Measurements from ENCODE around the gene BTBD18. TPM values are rescaled to one million over a fixed set of nuclear protein-coding genes. Genes with fewer than 3 reads are reported as not detected.
A peak's percentile ranks its signal among the peaks of the same experiment; 100 is the strongest.
"Not testable (repeated sequence)": the region's sequence is repeated elsewhere in the genome, so short reads cannot be mapped to it uniquely, and the experiment has no call there.

BTBD18 gene
- total RNA-seq, 1 donor from 2014 or later, result not detected

- DNase-seq (ENCODE audit: low read depth), result no peak
These were observed 15.9 kb downstream of the BTBD18 start for GRCh38 chr11:57735619-57736298.

- no peak for DNase-seq (ENCODE audit: low read depth)
These were observed 19.0 kb downstream of the BTBD18 start for GRCh38 chr11:57732661-57733060.

- DNase-seq (ENCODE audit: low read depth), result no peak
These were observed 22.1 kb downstream of the BTBD18 start for GRCh38 chr11:57729479-57729878.

GRCh38 chr11:57728829-57729228 is 22.8 kb downstream of the BTBD18 start:
- DNase-seq (ENCODE audit: low read depth), result no peak

- DNase-seq (ENCODE audit: low read depth), result no peak
These were observed 24.4 kb downstream of the BTBD18 start for GRCh38 chr11:57727185-57727584.

GRCh38 chr11:57716726-57717125 is 34.9 kb downstream of the BTBD18 start:
- DNase-seq (ENCODE audit: low read depth), result not testable (repeated sequence)

- no peak for DNase-seq (ENCODE audit: low read depth)
These were observed 37.8 kb downstream of the BTBD18 start for GRCh38 chr11:57713835-57714234.

- peak; percentile 99 for DNase-seq (ENCODE audit: low read depth)
These were observed 39.1 kb downstream of the BTBD18 start, which contains the start of gene TMX2 for GRCh38 chr11:57712256-57713150. Gene TMX2 (plus strand): TSS chr11:57712593. CDS start chr11:57712619, 26 bp downstream.

GRCh38 chr11:57711414-57712255 is 40.0 kb downstream of the BTBD18 start, which contains the start of gene MED19:
Gene MED19 (minus strand): TSS chr11:57712215. CDS start chr11:57712179, 36 bp downstream.
- peak; percentile 56 for DNase-seq (ENCODE audit: low read depth)

GRCh38 chr11:57709802-57710367 is 41.7 kb downstream of the BTBD18 start:
- DNase-seq (ENCODE audit: low read depth), result no peak

- DNase-seq (ENCODE audit: low read depth), result not testable (repeated sequence)
These were observed 46.2 kb downstream of the BTBD18 start for GRCh38 chr11:57705432-57705831.

GRCh38 chr11:57704932-57705331 is 46.7 kb downstream of the BTBD18 start:
- DNase-seq (ENCODE audit: low read depth), result no peak

- no peak for DNase-seq (ENCODE audit: low read depth)
These were observed 48.3 kb downstream of the BTBD18 start for GRCh38 chr11:57703341-57703740.

- no peak for DNase-seq (ENCODE audit: low read depth)
These were observed 51.2 kb downstream of the BTBD18 start for GRCh38 chr11:57700425-57700824.

GRCh38 chr11:57699813-57700212 is 51.8 kb downstream of the BTBD18 start:
- DNase-seq (ENCODE audit: low read depth), result no peak

GRCh38 chr11:57698843-57699365 is 52.7 kb downstream of the BTBD18 start:
- no peak for DNase-seq (ENCODE audit: low read depth)

All from myocyte (in vitro differentiated cells).